Retina (tissue), 1 donor: ENCODE data around the gene CACNA1B.
"Not testable (repeated sequence)": the region's sequence is repeated elsewhere in the genome, so short reads cannot be mapped to it uniquely, and the experiment has no call there.

ENCODE experiments used
- DNase-seq: peaks from one replicate; pipeline ENCODE4 v3.0.0-alpha.2; 2016

Gene CACNA1B

GRCh38 chr9:138019514-138019913 lies 141.9 kb downstream of the CACNA1B start:
- DNase-seq, result not testable (repeated sequence)

DNA sequence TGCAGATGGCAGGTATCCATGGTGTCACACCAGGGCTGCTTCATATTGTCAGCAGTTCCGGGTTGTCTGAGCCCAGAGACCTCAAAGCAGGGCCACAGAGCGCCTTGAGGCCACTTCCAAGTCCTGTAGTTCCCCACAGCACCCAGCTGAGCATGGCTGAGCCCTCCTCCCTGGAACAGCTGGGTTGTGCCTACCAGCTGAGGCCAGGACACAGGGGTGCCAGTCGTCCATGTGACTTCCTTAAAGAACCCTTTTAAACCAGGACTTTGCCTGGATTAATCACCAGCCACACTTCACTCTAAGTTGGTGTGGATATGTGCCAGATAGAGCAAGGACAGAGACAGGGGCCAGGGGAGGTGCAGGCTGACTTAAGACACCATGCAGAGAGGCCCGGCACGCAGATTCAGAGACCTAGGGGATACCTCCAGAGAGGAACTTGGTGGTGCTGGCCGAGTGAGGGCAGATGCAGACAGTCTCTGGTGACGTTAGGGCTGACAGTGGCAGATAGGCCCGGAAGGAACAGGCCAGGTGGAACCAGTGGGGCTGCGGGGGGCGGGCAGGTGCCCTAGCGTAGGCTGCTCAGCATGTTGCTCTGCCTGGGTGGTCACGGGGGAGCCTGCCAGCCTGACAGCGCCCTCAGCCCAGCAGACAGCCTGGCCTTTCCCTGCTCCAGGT lies 142.7 kb downstream of the CACNA1B start:
- no peak for DNase-seq

GRCh38 chr9:138020795-138021182 lies 143.2 kb downstream of the CACNA1B start:
- no peak for DNase-seq

GRCh38 chr9:138021251-138022056 lies 143.9 kb downstream of the CACNA1B start:
- DNase-seq, result no peak

DNA sequence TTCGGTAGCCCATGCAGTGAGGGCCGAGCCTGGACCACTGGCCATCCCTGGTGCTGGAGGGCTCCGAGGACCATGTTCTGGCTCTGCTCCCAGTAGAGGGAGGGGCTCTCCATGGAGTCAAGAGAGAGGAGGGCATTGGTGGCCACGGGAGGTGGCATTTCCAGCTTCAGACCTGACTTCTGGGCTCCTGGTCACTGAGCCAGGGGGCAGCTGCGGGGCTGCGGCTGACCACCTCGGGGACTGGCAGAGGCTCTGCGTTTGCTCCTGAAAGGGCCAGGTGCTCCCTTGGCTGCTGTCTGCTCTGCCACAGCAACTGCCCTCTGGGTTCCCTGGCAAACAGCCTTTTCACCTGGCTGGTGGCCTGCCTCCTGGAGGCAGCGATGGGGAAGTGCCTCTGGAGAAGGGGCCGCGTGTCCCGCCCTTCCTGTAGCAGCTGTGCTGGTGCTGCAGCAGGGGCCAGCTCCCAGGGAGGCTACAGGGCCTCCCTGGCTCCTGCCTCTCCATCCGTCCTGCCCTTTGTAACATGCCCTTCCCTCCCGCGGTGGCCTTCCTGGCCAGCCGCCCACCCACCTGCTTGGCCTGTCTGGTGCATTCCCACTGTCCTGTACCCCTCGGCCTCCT lies 144.6 kb downstream of the CACNA1B start:
- peak; percentile 55 for DNase-seq

GRCh38 chr9:138022756-138023393 lies 145.3 kb downstream of the CACNA1B start:
- DNase-seq, result peak; percentile 68

DNA sequence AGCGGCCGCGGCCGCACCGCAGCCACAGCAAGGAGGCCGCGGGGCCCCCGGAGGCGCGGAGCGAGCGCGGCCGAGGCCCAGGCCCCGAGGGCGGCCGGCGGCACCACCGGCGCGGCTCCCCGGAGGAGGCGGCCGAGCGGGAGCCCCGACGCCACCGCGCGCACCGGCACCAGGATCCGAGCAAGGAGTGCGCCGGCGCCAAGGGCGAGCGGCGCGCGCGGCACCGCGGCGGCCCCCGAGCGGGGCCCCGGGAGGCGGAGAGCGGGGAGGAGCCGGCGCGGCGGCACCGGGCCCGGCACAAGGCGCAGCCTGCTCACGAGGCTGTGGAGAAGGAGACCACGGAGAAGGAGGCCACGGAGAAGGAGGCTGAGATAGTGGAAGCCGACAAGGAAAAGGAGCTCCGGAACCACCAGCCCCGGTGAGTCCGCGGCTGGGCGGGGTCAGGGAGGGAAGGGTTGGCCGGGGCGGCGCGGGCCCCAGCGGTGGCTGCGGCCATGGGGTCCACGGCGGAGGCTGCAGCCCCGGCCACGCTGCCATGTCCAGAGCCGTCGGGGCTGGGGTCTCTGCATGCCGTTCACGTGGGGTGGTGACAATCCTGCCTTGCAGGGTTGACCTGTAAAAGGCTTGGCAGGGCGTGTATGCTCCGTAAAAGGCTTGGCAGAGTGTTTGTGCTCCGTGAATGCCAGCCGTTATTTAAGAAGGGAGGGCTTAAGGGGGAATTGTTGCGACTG lies 146.0 kb downstream of the CACNA1B start:
- DNase-seq, result no peak

- DNase-seq, result no peak
Measured at GRCh38 chr9:138024131-138024530, 146.5 kb downstream of the CACNA1B start.

DNA sequence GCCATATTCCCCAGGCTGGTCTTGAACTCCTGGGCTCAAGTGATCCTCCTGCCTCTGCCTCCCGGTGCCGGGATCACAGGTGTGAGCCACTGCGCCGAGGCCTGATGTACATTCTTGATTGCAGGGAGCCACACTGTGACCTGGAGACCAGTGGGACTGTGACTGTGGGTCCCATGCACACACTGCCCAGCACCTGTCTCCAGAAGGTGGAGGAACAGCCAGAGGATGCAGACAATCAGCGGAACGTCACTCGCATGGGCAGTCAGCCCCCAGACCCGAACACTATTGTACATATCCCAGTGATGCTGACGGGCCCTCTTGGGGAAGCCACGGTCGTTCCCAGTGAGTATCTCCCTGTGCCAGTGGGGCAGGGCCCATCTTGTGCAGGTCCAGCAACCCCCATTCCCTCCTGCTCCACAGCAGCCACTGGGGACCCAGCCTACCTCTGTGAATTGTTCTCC lies 147.3 kb downstream of the CACNA1B start:
- DNase-seq, result no peak

- no peak for DNase-seq
Measured at GRCh38 chr9:138025417-138025816, 147.8 kb downstream of the CACNA1B start.

GRCh38 chr9:138025908-138026307 lies 148.3 kb downstream of the CACNA1B start:
- no peak for DNase-seq

DNA sequence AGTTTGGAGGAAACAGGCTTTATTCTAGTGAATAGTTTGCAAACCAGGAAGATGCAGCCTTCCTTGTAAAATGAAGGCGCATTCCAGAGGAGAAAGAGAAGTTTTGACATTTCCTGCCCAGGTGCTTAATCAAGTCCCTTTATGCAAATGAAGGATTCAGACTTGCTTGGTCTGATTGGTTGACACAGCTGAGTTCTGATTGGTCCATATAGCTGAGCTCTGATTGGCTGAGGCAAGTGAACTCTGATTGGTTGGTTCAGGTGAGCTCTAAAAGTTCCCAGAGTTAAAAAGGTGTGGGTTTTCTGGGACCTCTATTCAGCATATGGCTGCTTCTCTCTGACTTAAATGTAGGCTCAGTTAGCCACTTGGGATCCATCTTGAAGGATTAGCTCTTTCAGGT lies 151.0 kb downstream of the CACNA1B start:
- DNase-seq, result no peak

- no peak for DNase-seq
Measured at GRCh38 chr9:138031186-138031585, 153.6 kb downstream of the CACNA1B start.

GRCh38 chr9:138033950-138034349 lies 156.4 kb downstream of the CACNA1B start:
- DNase-seq, result no peak

DNA sequence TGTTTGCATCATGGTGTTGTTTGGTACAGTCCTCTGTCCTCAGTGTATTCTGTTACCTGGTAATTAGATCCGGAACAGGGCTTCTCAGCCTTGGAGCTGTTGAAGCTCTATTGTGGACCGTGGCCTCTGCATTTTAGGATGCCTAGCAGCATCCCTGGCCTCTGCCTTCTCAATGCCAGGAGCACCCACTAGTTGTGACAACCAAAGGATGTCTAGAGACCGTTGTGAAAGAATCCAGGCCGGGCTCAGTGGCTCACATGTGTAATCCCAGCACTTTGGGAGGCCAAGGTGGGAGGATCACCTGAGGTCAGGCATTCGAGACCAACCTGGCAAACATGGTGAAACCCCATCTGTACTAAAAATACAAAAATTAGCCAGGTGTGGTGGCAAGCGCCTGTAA lies 159.6 kb downstream of the CACNA1B start:
- DNase-seq, result no peak

- DNase-seq, result no peak
Measured at GRCh38 chr9:138038244-138038671, 160.7 kb downstream of the CACNA1B start.

- no peak for DNase-seq
Measured at GRCh38 chr9:138040446-138041430, 163.2 kb downstream of the CACNA1B start.

- no peak for DNase-seq
Measured at GRCh38 chr9:138042146-138042545, 164.6 kb downstream of the CACNA1B start.

GRCh38 chr9:138042640-138043039 lies 165.1 kb downstream of the CACNA1B start:
- no peak for DNase-seq

GRCh38 chr9:138043061-138043410 lies 165.5 kb downstream of the CACNA1B start:
- no peak for DNase-seq
